Naive thymus-derived CD4-positive, alpha-beta T cell (primary cell): ENCODE measurements around the gene BIN2. TPM values are rescaled to one million over a fixed set of nuclear protein-coding genes. Genes with fewer than 3 reads are reported as not detected.
A peak's percentile ranks its signal among the peaks of the same experiment; 100 is the strongest.

Experiments
- ATAC-seq: fragments of 150-1000 bp; cut with Tn5 transposase; 2 replicates; pipeline ENCODE4 v1.10.0; 2021; ENCODE audit warnings: mild to moderate bottlenecking, moderate library complexity
- CTCF ChIA-PET: fragments of 350-600 bp; sonication (Branson Sonifier 250); formaldehyde crosslinking; loops from one replicate; lab custom pipeline; 2021; ENCODE audit warnings: antibody characterized with exemption; lab: Charles Lee
- POLR2A ChIA-PET: fragments of 350-600 bp; sonication (Branson Sonifier 250); formaldehyde crosslinking; loops from one replicate; lab custom pipeline; 2021; ENCODE audit warnings: antibody characterized with exemption, inconsistent platforms; lab: Charles Lee
- DNase-seq, 9 donors: peaks; one replicate each; pipeline versions ENCODE4 v3.0.0 to v3.0.0-alpha.2; 2020 to 2022; ENCODE audit warnings: mixed read lengths in 1 of 9
- H3K27ac ChIP-seq: one replicate; pipeline ENCODE4 v1.7.0; 2013; ENCODE audit warnings: mild to moderate bottlenecking, low read depth, low read length, moderate library complexity
- H3K27me3 ChIP-seq, 2 donors: one replicate each; pipeline ENCODE4 v1.7.0; 2013; ENCODE audit warnings: low read length in 2 of 2, mild to moderate bottlenecking in 2 of 2, moderate library complexity in 2 of 2; ENCODE audit not compliant: control insufficient read depth in 2 of 2, insufficient read depth in 2 of 2
- H3K36me3 ChIP-seq, 3 experiments: 1 replicate in 2 of 3; 2 replicates in 1 of 3; pipeline ENCODE4 v1.7.0; 2013; ENCODE audit warnings: low read length in 3 of 3, mild to moderate bottlenecking in 3 of 3, moderate library complexity in 1 of 3; ENCODE audit not compliant: insufficient read depth in 3 of 3, control insufficient read depth in 2 of 3
- H3K4me1 ChIP-seq, 2 donors: one replicate each; pipeline ENCODE4 v1.7.0; 2013; ENCODE audit warnings: low read length in 2 of 2, mild to moderate bottlenecking in 2 of 2, moderate library complexity in 1 of 2; ENCODE audit not compliant: control insufficient read depth in 2 of 2, insufficient read depth in 2 of 2
- H3K4me3 ChIP-seq: 2 replicates; pipeline ENCODE4 v1.7.0; 2013; ENCODE audit warnings: mild to moderate bottlenecking, low read length
- H3K9me3 ChIP-seq, 3 experiments: 1 replicate in 2 of 3; 2 replicates in 1 of 3; pipeline ENCODE4 v1.7.0; 2013; ENCODE audit warnings: low read length in 3 of 3; ENCODE audit not compliant: control insufficient read depth in 2 of 3
- H3K27ac Mint-ChIP-seq, 9 donors: one replicate each; pipeline ENCODE4 v1.8.0; 2020 to 2022; ENCODE audit warnings: mixed read lengths in 9 of 9, mild to moderate bottlenecking in 8 of 9, moderate library complexity in 5 of 9, inconsistent platforms in 2 of 9
- H3K27me3 Mint-ChIP-seq, 5 donors: one replicate each; pipeline ENCODE4 v1.8.0; 2021 to 2022; ENCODE audit warnings: mixed read lengths in 5 of 5, mild to moderate bottlenecking in 1 of 5
- H3K36me3 Mint-ChIP-seq, 5 donors: one replicate each; pipeline ENCODE4 v1.8.0; 2020 to 2022; ENCODE audit warnings: mixed read lengths in 5 of 5, mild to moderate bottlenecking in 3 of 5, inconsistent platforms in 1 of 5
- H3K4me1 Mint-ChIP-seq, 7 donors: one replicate each; pipeline ENCODE4 v1.8.0; 2020 to 2022; ENCODE audit warnings: mixed read lengths in 7 of 7, mild to moderate bottlenecking in 3 of 7, inconsistent platforms in 1 of 7
- H3K4me3 Mint-ChIP-seq, 10 donors: one replicate each; pipeline ENCODE4 v1.8.0; 2020 to 2022; ENCODE audit warnings: mild to moderate bottlenecking in 10 of 10, mixed read lengths in 10 of 10, moderate library complexity in 6 of 10, inconsistent platforms in 2 of 10
- H3K9me3 Mint-ChIP-seq, 11 donors: one replicate each; pipeline ENCODE4 v1.8.0; 2020 to 2022; ENCODE audit warnings: mixed read lengths in 11 of 11, mild to moderate bottlenecking in 4 of 11, inconsistent platforms in 1 of 11, moderate library complexity in 1 of 11
- intact Hi-C, 2 donors: fragments of 100-400 bp; cut with micrococcal nuclease; formaldehyde crosslinking; loops; one replicate each; pipeline ENCODE4 v1.15.1; 2023
- polyA plus RNA-seq, 2 donors: library from polyadenylated mRNA; unstranded; fragments of 300-500 nt; fragmentation: Illumina TruSeq; gene quantifications; one replicate each; pipeline ENCODE4 v1.2.3, GENCODE V29; 2021
- total RNA-seq, 6 experiments: library from RNA in 5 of 6; stranded (reverse) in 5 of 6; gene quantifications; 1 replicate in 5 of 6; 2 replicates in 1 of 6; pipeline ENCODE4 v1.2.3 and lab custom pipeline; 2021 to 2026

BIN2 gene
- total and polyA plus RNA-seq, 7 experiments from 2014 or later, result 159 to 290 (median 249) TPM

- H3K36me3 Mint-ChIP-seq, result peaks cover 12 to 38% (median 28%) of the 10 kb centered on the region in 5 donors
- DNase-seq, result peak; percentile 14 to 79 (median 65)
- Histone ChIP-seq H3K4me1 (peaks cover 58 to 71% of the 10 kb centered on the region in 2 donors), H3K36me3 (no peaks in the 10 kb centered on the region), H3K27ac (peak overlapping the region; percentile 95), H3K4me3 (peak overlapping the region; percentile 58), H3K27me3 (no peaks in the 10 kb centered on the region), H3K9me3 (no peaks in the 10 kb centered on the region)
- no peaks in the 10 kb centered on the region for H3K27me3 Mint-ChIP-seq
- peak overlapping the region; percentile 69 to 99 (median 94) for H3K4me3 Mint-ChIP-seq
- no peaks in the 10 kb centered on the region for H3K9me3 Mint-ChIP-seq
- ChIA-PET POLR2A (interaction anchor here (0.6 to 23.8 kb wide), 13 partner anchors 9 to 1582 kb away, joined by 3 to 320 read pairs (median 6); partner anchors contain the start of genes DAZAP2 and POU6F1), CTCF (interaction anchor here (1.0 to 7.3 kb wide), 4 partner anchors 12 to 54 kb away, joined by 3 to 88 read pairs (median 5); no protein-coding TSS in a partner anchor)
- H3K4me1 Mint-ChIP-seq, result peaks cover 56 to 92% (median 76%) of the 10 kb centered on the region in 7 donors
- peak overlapping the region; percentile 89 to 99 (median 96) for H3K27ac Mint-ChIP-seq
- intact Hi-C loops, result loop anchor here (1.0 to 5.0 kb wide), 8 partner anchors 18 to 561 kb away; partner anchors contain the start of genes ATF1 (in 1 of the 2), CSRNP2 (in 1 of the 2), GALNT6 (in 1 of the 2) and LETMD1 (in 1 of the 2)
- peak; percentile 71 for ATAC-seq
These were observed 535 bp downstream of the BIN2 start for GRCh38 chr12:51323317-51323960.

DNA sequence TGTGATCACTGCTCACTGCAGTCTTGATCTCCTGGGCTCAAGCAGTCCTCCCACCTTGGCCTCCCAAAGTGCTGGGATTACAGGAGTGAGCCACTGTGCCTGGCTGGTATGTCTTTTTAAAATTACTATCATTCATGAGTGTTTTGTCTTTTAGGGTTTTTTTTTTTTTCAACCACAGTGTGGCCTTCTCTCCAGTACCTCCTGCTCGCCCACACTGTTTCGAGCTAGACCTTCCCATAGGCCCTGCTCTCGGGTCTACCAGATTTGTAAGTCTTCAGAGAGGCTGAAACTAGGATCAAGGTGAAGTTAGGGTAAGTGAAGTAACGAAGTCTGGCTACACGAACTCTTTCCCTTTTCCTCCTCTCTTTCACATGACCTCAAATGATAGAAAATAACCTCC is 1.5 kb downstream of the BIN2 start:
- Histone ChIP-seq H3K36me3 (no peaks in the 10 kb centered on the region), H3K27me3 (no peaks in the 10 kb centered on the region), H3K27ac (peak overlapping the region; percentile 95), H3K9me3 (no peaks in the 10 kb centered on the region), H3K4me1 (peaks cover 61 to 68% of the 10 kb centered on the region in 2 donors), H3K4me3 (peak overlapping the region; percentile 58)
- DNase-seq, result peak in 1 of 9 donors; percentile 31
- Mint-ChIP-seq H3K4me1 (peaks cover 58 to 91% (median 77%) of the 10 kb centered on the region in 7 donors), H3K36me3 (peaks cover 12 to 41% (median 32%) of the 10 kb centered on the region in 5 donors), H3K9me3 (no peaks in the 10 kb centered on the region), H3K27ac (peak overlapping the region; percentile 89 to 99 (median 96)), H3K27me3 (no peaks in the 10 kb centered on the region), H3K4me3 (peak overlapping the region; percentile 69 to 99 (median 94))
- ChIA-PET CTCF (interaction anchor here (0.7 to 7.3 kb wide), 6 partner anchors 11 to 92 kb away, joined by 3 to 88 read pairs (median 4); no protein-coding TSS in a partner anchor), POLR2A (interaction anchor here (0.7 to 23.8 kb wide), 11 partner anchors 12 to 1828 kb away, joined by 3 to 320 read pairs (median 7); partner anchors contain the start of gene POU6F1)
- no peak for ATAC-seq
- intact Hi-C loops, result loop anchor here (5.0 kb wide), 7 partner anchors 55 to 560 kb away; partner anchors contain the start of genes ATF1 (in 1 of the 2), CSRNP2 (in 1 of the 2), GALNT6 (in 1 of the 2) and LETMD1 (in 1 of the 2)

- Mint-ChIP-seq H3K36me3 (peaks cover 12 to 45% (median 36%) of the 10 kb centered on the region in 5 donors), H3K27me3 (no peaks in the 10 kb centered on the region), H3K27ac (peak overlapping the region; percentile 89 to 99 (median 96)), H3K4me1 (peaks cover 59 to 90% (median 77%) of the 10 kb centered on the region in 7 donors), H3K9me3 (no peaks in the 10 kb centered on the region), H3K4me3 (peak overlapping the region; percentile 69 to 99 (median 94))
- Histone ChIP-seq H3K4me3 (peak overlapping the region; percentile 58), H3K27ac (peak overlapping the region; percentile 95), H3K4me1 (peaks cover 61 to 67% of the 10 kb centered on the region in 2 donors), H3K27me3 (no peaks in the 10 kb centered on the region), H3K36me3 (no peaks in the 10 kb centered on the region), H3K9me3 (no peaks in the 10 kb centered on the region)
- ChIA-PET POLR2A (interaction anchor here (1.0 to 23.8 kb wide), 11 partner anchors 9 to 105 kb away, joined by 4 to 320 read pairs (median 8); partner anchors contain the start of genes DAZAP2, POU6F1 and SMAGP), CTCF (interaction anchor here (0.6 to 7.3 kb wide), 6 partner anchors 8 to 290 kb away, joined by 3 to 88 read pairs (median 4); no protein-coding TSS in a partner anchor)
- intact Hi-C loops, result loop anchor here (5.0 kb wide), 7 partner anchors 55 to 560 kb away; partner anchors contain the start of genes ATF1 (in 1 of the 2), CSRNP2 (in 1 of the 2), GALNT6 (in 1 of the 2) and LETMD1 (in 1 of the 2)
- ATAC-seq (no peak), DNase-seq (no peak)
These were observed 2.1 kb downstream of the BIN2 start for GRCh38 chr12:51321882-51322281.

DNA sequence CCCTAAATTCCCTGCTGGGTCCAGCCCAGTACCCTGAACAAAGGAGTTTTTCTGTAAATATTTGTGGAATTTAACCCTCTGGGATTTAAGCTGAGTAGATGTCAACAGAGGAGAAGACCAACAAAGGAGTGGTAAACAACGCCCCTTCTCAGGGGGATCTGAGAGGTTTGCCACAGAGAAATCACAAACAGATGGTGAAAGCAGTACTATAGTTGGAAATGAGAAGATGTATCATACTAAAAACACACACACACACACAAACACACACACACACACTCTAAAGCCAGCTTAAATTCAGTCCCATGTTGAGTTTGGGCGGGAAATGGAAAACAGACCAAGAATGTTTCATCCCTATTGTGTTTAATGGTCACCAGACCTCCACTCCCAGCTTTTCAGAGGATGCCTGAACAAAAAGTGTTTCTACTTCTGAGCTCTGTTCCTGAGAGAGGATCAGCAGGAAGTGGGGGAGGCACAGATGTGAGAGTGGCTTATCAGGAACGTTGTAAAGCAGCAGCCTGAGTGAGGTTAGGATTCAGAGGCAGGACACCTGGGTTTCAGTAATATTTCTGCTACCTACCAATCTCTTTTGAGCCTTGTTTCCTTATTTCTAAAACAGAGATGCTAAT is 3.2 kb downstream of the BIN2 start:
- H3K9me3 ChIP-seq, result no peaks in the 10 kb centered on the region
- Mint-ChIP-seq H3K4me1 (peaks cover 56 to 90% (median 72%) of the 10 kb centered on the region in 7 donors), H3K4me3 (peak overlapping the region; percentile 69 to 99 (median 94)), H3K27me3 (no peaks in the 10 kb centered on the region), H3K36me3 (peaks cover 12 to 50% (median 43%) of the 10 kb centered on the region in 5 donors), H3K27ac (peak overlapping the region; percentile 89 to 99 (median 96)), H3K9me3 (no peaks in the 10 kb centered on the region)
- CTCF ChIA-PET, result interaction anchor here (0.6 to 7.3 kb wide), 7 partner anchors 9 to 20 kb away, joined by 3 to 88 read pairs (median 5); no protein-coding TSS in a partner anchor
- H3K27me3 ChIP-seq, result no peaks in the 10 kb centered on the region
- peak overlapping the region; percentile 58 for H3K4me3 ChIP-seq
- no peak for ATAC-seq
- peaks cover 0 to 2% (median 1%) of the 10 kb centered on the region in 3 experiments for H3K36me3 ChIP-seq
- intact Hi-C loops, result loop anchor here (5.0 kb wide), 7 partner anchors 54 to 559 kb away; partner anchors contain the start of genes ATF1 (in 1 of the 2), CSRNP2 (in 1 of the 2), GALNT6 (in 1 of the 2) and LETMD1 (in 1 of the 2)
- H3K27ac ChIP-seq, result peak overlapping the region; percentile 95
- POLR2A ChIA-PET, result interaction anchor here (0.6 to 23.8 kb wide), 13 partner anchors 8 to 104 kb away, joined by 3 to 320 read pairs (median 5); partner anchors contain the start of genes DAZAP2 and SMAGP
- peaks cover 58 to 65% of the 10 kb centered on the region in 2 donors for H3K4me1 ChIP-seq
- peak in 3 of 9 donors; percentile 20 to 34 (median 21) for DNase-seq

GRCh38 chr12:51320311-51320694 is 3.7 kb downstream of the BIN2 start:
- Mint-ChIP-seq H3K9me3 (no peaks in the 10 kb centered on the region), H3K36me3 (peaks cover 12 to 54% (median 43%) of the 10 kb centered on the region in 5 donors), H3K27me3 (no peaks in the 10 kb centered on the region), H3K4me1 (peaks cover 51 to 90% (median 74%) of the 10 kb centered on the region in 7 donors), H3K4me3 (peak overlapping the region; percentile 69 to 99 (median 94)), H3K27ac (peak overlapping the region; percentile 89 to 99 (median 96))
- Histone ChIP-seq H3K27me3 (no peaks in the 10 kb centered on the region), H3K4me1 (peaks cover 63 to 65% of the 10 kb centered on the region in 2 donors), H3K4me3 (no peak overlapping the region), H3K9me3 (no peaks in the 10 kb centered on the region), H3K27ac (peak overlapping the region; percentile 95), H3K36me3 (peaks cover 0 to 6% (median 5%) of the 10 kb centered on the region in 3 experiments)
- no peak for ATAC-seq
- ChIA-PET CTCF (interaction anchor here (0.6 to 7.3 kb wide), 5 partner anchors 10 to 20 kb away, joined by 3 to 88 read pairs (median 5); no protein-coding TSS in a partner anchor), POLR2A (interaction anchor here (0.6 to 23.8 kb wide), 13 partner anchors 7 to 556 kb away, joined by 3 to 320 read pairs (median 5); partner anchors contain the start of genes ATF1, DAZAP2 and SMAGP)
- intact Hi-C loops, result loop anchor here (5.0 kb wide), 7 partner anchors 53 to 558 kb away; partner anchors contain the start of genes ATF1 (in 1 of the 2), CSRNP2 (in 1 of the 2), GALNT6 (in 1 of the 2) and LETMD1 (in 1 of the 2)
- no peak for DNase-seq
